H1 (cell line): ENCODE results near the gene LRP5. TPM values are rescaled to one million over a fixed set of nuclear protein-coding genes. Genes with fewer than 3 reads are reported as not detected.

Source experiments
- CTCF ChIA-PET: fragments of 300-600 bp; sonication (Branson Sonifier 250); formaldehyde crosslinking; loops from one replicate; lab custom pipeline; 2021; ENCODE audit not compliant: partially characterized antibody; lab: Charles Lee
- POLR2A ChIA-PET: fragments of 300-600 bp; sonication (Branson Sonifier 250); formaldehyde crosslinking; loops from one replicate; lab custom pipeline; 2021; ENCODE audit warnings: inconsistent platforms; ENCODE audit not compliant: partially characterized antibody; lab: Charles Lee
- DNase-seq, 2 experiments: peaks; one replicate each; pipeline versions ENCODE4 v3.0.0 to v3.0.0-alpha.2; 2010 to 2022; ENCODE audit warnings: low spot score in 2 of 2, low read depth in 1 of 2, mixed read lengths in 1 of 2
- FAIRE-seq: peaks from 2 replicates; lab custom pipeline; 2011; peaks lifted over from hg19 to GRCh38; lab: Jason Lieb, UNC
- H2AFZ ChIP-seq: 2 replicates; pipeline ENCODE4 v1.8.1; 2012; ENCODE audit warnings: low read length, inconsistent platforms
- H2AK5ac ChIP-seq: 2 replicates; pipeline ENCODE4 v1.6.1; 2013; ENCODE audit warnings: low read depth, low read length
- H2BK120ac ChIP-seq: replicated peaks from 2 replicates; pipeline ENCODE3; 2013; ENCODE audit warnings: low read depth, low read length, inconsistent platforms
- H2BK12ac ChIP-seq: 2 replicates; pipeline ENCODE4 v1.6.1; 2013; ENCODE audit warnings: low read depth, low read length
- H2BK15ac ChIP-seq: 2 replicates; pipeline ENCODE4 v1.6.1; 2013; ENCODE audit warnings: low read length
- H2BK20ac ChIP-seq: 2 replicates; pipeline ENCODE4 v1.6.1; 2013; ENCODE audit warnings: low read length
- H2BK5ac ChIP-seq: 2 replicates; pipeline ENCODE4 v1.6.1; 2013; ENCODE audit warnings: low read depth, low read length
- H3K14ac ChIP-seq: 2 replicates; pipeline ENCODE4 v1.6.1; 2013; ENCODE audit warnings: inconsistent platforms; ENCODE audit not compliant: insufficient read length
- H3K18ac ChIP-seq: 2 replicates; pipeline ENCODE4 v1.6.1; 2013; ENCODE audit warnings: low read length; ENCODE audit errors: extremely low read depth
- H3K23ac ChIP-seq: 2 replicates; pipeline ENCODE4 v1.6.1; 2013; ENCODE audit warnings: inconsistent platforms; ENCODE audit not compliant: insufficient read length
- H3K23me2 ChIP-seq: 2 replicates; pipeline ENCODE4 v1.6.1; 2013; ENCODE audit warnings: low read depth, low read length
- H3K27ac ChIP-seq: 2 replicates; pipeline ENCODE4 v1.6.1; 2011; ENCODE audit warnings: low read depth, low read length, inconsistent platforms
- H3K27me3 ChIP-seq, 4 experiments: replicated peaks in 1 of 4; 1 replicate in 1 of 4; 2 replicates in 3 of 4; pipeline versions ENCODE4 v1.6.1 to v1.8.1; 2011 to 2013; ENCODE audit warnings: low read length in 3 of 4, mild to moderate bottlenecking in 3 of 4, inconsistent platforms in 2 of 4, mixed read lengths in 2 of 4, moderate library complexity in 1 of 4; ENCODE audit not compliant: control insufficient read depth in 3 of 4, insufficient read depth in 3 of 4; ENCODE audit errors: extremely low read depth in 1 of 4
- H3K36me3 ChIP-seq, 4 experiments: 2 replicates each; pipeline versions ENCODE4 v1.6.1 to v1.8.1; 2011 to 2013; ENCODE audit warnings: mild to moderate bottlenecking in 4 of 4, low read length in 3 of 4, moderate library complexity in 2 of 4, control low read depth in 1 of 4, inconsistent platforms in 1 of 4; ENCODE audit not compliant: insufficient read depth in 4 of 4, control insufficient read depth in 2 of 4
- H3K4ac ChIP-seq: replicated peaks from 2 replicates; pipeline ENCODE3; 2013; ENCODE audit warnings: low read length, low read depth, mixed read lengths, inconsistent platforms; ENCODE audit not compliant: insufficient read length
- H3K4me1 ChIP-seq, 4 experiments: replicated peaks in 1 of 4; 1 replicate in 1 of 4; 2 replicates in 3 of 4; pipeline versions ENCODE4 v1.6.1 to v1.8.1; 2011 to 2013; ENCODE audit warnings: low read length in 3 of 4, inconsistent platforms in 2 of 4, mixed read lengths in 1 of 4; ENCODE audit not compliant: insufficient read depth in 4 of 4, control insufficient read depth in 3 of 4
- H3K4me2 ChIP-seq, 2 experiments: 2 replicates each; pipeline versions ENCODE4 v1.6.1 to v1.8.1; 2011 to 2013; ENCODE audit warnings: low read depth in 2 of 2, low read length in 2 of 2, control low read depth in 1 of 2, inconsistent platforms in 1 of 2, mild to moderate bottlenecking in 1 of 2; ENCODE audit not compliant: insufficient read depth in 1 of 2
- H3K4me3 ChIP-seq, 4 experiments: fragments of 200-600, 300-600 bp in 1 of 4; sonication (generic), shearing (Covaris generic), sonication (Bioruptor Twin) in 1 of 4; 2 replicates each; pipeline versions ENCODE4 v1.5.1 to v1.8.1; 2011 to 2016; ENCODE audit warnings: low read length in 4 of 4, low read depth in 3 of 4, control low read depth in 2 of 4, inconsistent platforms in 2 of 4, mild to moderate bottlenecking in 2 of 4, mixed read lengths in 1 of 4, moderate library complexity in 1 of 4; ENCODE audit not compliant: insufficient read depth in 2 of 4; ENCODE audit errors: extremely low read depth in 1 of 4
- H3K56ac ChIP-seq: replicated peaks from 2 replicates; pipeline ENCODE3; 2013; ENCODE audit warnings: low read depth, mild to moderate bottlenecking, mixed read lengths, low read length, inconsistent platforms; ENCODE audit not compliant: insufficient read length
- H3K79me1 ChIP-seq: 2 replicates; pipeline ENCODE4 v1.6.1; 2013; ENCODE audit warnings: low read depth, low read length, control low read depth
- H3K79me2 ChIP-seq, 2 experiments: 2 replicates each; pipeline versions ENCODE4 v1.6.1 to v1.8.1; 2012 to 2013; ENCODE audit warnings: low read length in 2 of 2, mild to moderate bottlenecking in 2 of 2, inconsistent platforms in 1 of 2; ENCODE audit not compliant: insufficient read depth in 2 of 2, control insufficient read depth in 1 of 2
- H3K9ac ChIP-seq, 4 experiments: replicated peaks in 1 of 4; 1 replicate in 1 of 4; 2 replicates in 3 of 4; pipeline versions ENCODE4 v1.6.1 to v1.8.1; 2011 to 2013; ENCODE audit warnings: low read depth in 3 of 4, low read length in 3 of 4, control low read depth in 2 of 4, mild to moderate bottlenecking in 2 of 4, moderate library complexity in 2 of 4, inconsistent platforms in 1 of 4; ENCODE audit errors: extremely low read depth in 1 of 4
- H3K9me3 ChIP-seq, 2 experiments: 2 replicates each; pipeline versions ENCODE4 v1.6.1 to v1.8.1; 2012 to 2013; ENCODE audit warnings: mild to moderate bottlenecking in 2 of 2, moderate library complexity in 2 of 2, control low read depth in 1 of 2, inconsistent platforms in 1 of 2, low read depth in 1 of 2, low read length in 1 of 2, mixed read lengths in 1 of 2; ENCODE audit not compliant: insufficient read depth in 2 of 2
- H4K20me1 ChIP-seq, 2 experiments: replicated peaks in 1 of 2; 2 replicates each; pipeline versions ENCODE3 to v1.8.1; 2011 to 2013; ENCODE audit warnings: inconsistent platforms in 2 of 2, low read length in 2 of 2, mild to moderate bottlenecking in 1 of 2; ENCODE audit not compliant: insufficient read depth in 2 of 2, control insufficient read depth in 1 of 2
- H4K5ac ChIP-seq: 2 replicates; pipeline ENCODE4 v1.6.1; 2013; ENCODE audit warnings: low read length, low read depth, mixed read lengths, inconsistent platforms; ENCODE audit not compliant: insufficient read length
- H4K8ac ChIP-seq: 2 replicates; pipeline ENCODE4 v1.8.0; 2013; ENCODE audit warnings: mild to moderate bottlenecking, moderate library complexity, low read length, inconsistent platforms; ENCODE audit not compliant: insufficient read depth; ENCODE audit errors: extremely low read depth
- H4K91ac ChIP-seq: replicated peaks from 2 replicates; pipeline ENCODE3; 2013; ENCODE audit warnings: low read length, mixed read lengths, inconsistent platforms; ENCODE audit not compliant: insufficient read length
- ASH2L ChIP-seq: fragments of 200-600, 300-600 bp; sonication (generic); IDR thresholded peaks from one replicate; pipeline ENCODE4 v1.7.1; 2017; ENCODE audit warnings: low read length
- CHD1 ChIP-seq: IDR thresholded peaks from 2 replicates; pipeline ENCODE4 v1.6.1; 2012; ENCODE audit warnings: low read depth, low read length, improper control_type of control experiment
- POU5F1 ChIP-seq: IDR thresholded peaks from 2 replicates; pipeline ENCODE4 v1.6.1; 2011; ENCODE audit warnings: low read depth, mild to moderate bottlenecking, low read length, moderate library complexity
- SIX5 ChIP-seq: IDR thresholded peaks from 2 replicates; pipeline ENCODE4 v1.6.1; 2011; ENCODE audit warnings: mild to moderate bottlenecking, low read depth, low read length
- WGBS, 2 experiments: shearing (Covaris generic) in 1 of 2; methylation state at CpG; one replicate each; pipeline versions ENCODE4 v1.1.6 to v1.1.7; 2013 to 2015; ENCODE audit warnings: low lambda C conversion rate in 2 of 2, mixed read lengths in 2 of 2, inconsistent platforms in 1 of 2, low coverage in 1 of 2, missing lambda C conversion rate in 1 of 2; ENCODE audit not compliant: insufficient replicate concordance in 2 of 2, insufficient coverage in 1 of 2, insufficient read length in 1 of 2; ENCODE audit errors: extremely low coverage in 1 of 2, missing lambda C conversion rate in 1 of 2; 5-methylcytosine and 5-hydroxymethylcytosine counted together
- polyA plus RNA-seq, 7 experiments: library from polyadenylated mRNA; depleted of rRNA in 3 of 7; stranded (reverse) in 5 of 7; unstranded in 2 of 7; fragments of >200 nt in 5 of 7; fragments of 200-250 nt in 2 of 7; gene quantifications; 1 replicate in 5 of 7; 2 replicates in 1 of 7; 4 replicates in 1 of 7; pipeline versions ENCODE4 v1.2.1 to v1.2.3, GENCODE V29; 2011 to 2013; ENCODE audit warnings: missing spikeins in 2 of 7, mixed read lengths in 2 of 7
- total RNA-seq: library from RNA; stranded (reverse); fragmentation: NEBNext Ultra II Directional; extraction: Animal tissue kit (Norgen Biotek cat#: 25700); gene quantifications from 2 replicates; pipeline ENCODE4 v1.2.1, GENCODE V29; 2021

The LRP5 gene
- total and polyA plus RNA-seq, 2 of the 8 experiments (the other 6 are each of a cell fraction or from before 2014, with no cell fraction given): 19.0 to 38.9 TPM

GRCh38 chr11:68279676-68280075 lies 32.7 kb upstream of the LRP5 start:
- no peaks in the 10 kb centered on the region for H4K20me1 ChIP-seq
- H3K27ac ChIP-seq: no peak overlapping the region
- H3K4ac ChIP-seq: no peak overlapping the region
- no peak overlapping the region for H2BK5ac ChIP-seq
- H2AFZ ChIP-seq: no peak overlapping the region
- 85% methylated on average over 4 of the region's 5 CpGs; no CpG with 5 or more reads in 1 of the 2 experiments for WGBS, 2 experiments
- H3K23ac ChIP-seq: no peak overlapping the region
- H3K79me1 ChIP-seq: no peaks in the 10 kb centered on the region
- no peak overlapping the region for H4K8ac ChIP-seq
- no peak overlapping the region for H3K14ac ChIP-seq
- H3K36me3 ChIP-seq: no peaks in the 10 kb centered on the region
- H3K4me3 ChIP-seq: no peak overlapping the region
- no peaks in the 10 kb centered on the region for H3K79me2 ChIP-seq
- no peak for DNase-seq
- no peak overlapping the region for H2BK15ac ChIP-seq
- ChIA-PET CTCF (interaction anchor here (0.6 to 4.4 kb wide), 7 partner anchors 10 to 83 kb away, joined by 3 to 29 read pairs (median 4); no protein-coding TSS in a partner anchor), POLR2A (interaction anchor here (0.7 to 1.2 kb wide), 2 partner anchors 20 to 66 kb away, joined by 3 to 4 read pairs; partner anchors contain the start of gene KMT5B)
- H3K9me3 ChIP-seq: no peaks in the 10 kb centered on the region
- no peak overlapping the region for H4K91ac ChIP-seq
- no peaks in the 10 kb centered on the region for H3K27me3 ChIP-seq
- no peak overlapping the region for H3K56ac ChIP-seq
- H2BK20ac ChIP-seq: no peak overlapping the region
- no peak overlapping the region for H3K9ac ChIP-seq
- H2AK5ac ChIP-seq: no peak overlapping the region
- no peak overlapping the region for H3K4me2 ChIP-seq
- TF ChIP-seq CHD1 (no peak), SIX5 (no peak), ASH2L (no peak), POU5F1 (no peak)
- TF ChIP-seq, all 59 proteins: peak for 0
- Histone ChIP-seq H3K4me1 (no peaks in the 10 kb centered on the region), H2BK120ac (no peak overlapping the region), H2BK12ac (no peak overlapping the region), H4K5ac (no peak overlapping the region), H3K23me2 (no peaks in the 10 kb centered on the region), H3K18ac (no peak overlapping the region)
- FAIRE-seq: no peak
